DOHH2 (cell line): ENCODE results near the gene PDILT.

ENCODE experiments used
- CTCF ChIP-seq: fragments of 200-600 bp; sonication (generic); IDR thresholded peaks from one replicate; pipeline ENCODE4 v1.5.1; 2014; ENCODE audit warnings: antibody characterized with exemption, mild to moderate bottlenecking, low read depth, low read length; ENCODE audit not compliant: poor library complexity, severe bottlenecking
- EZH2phosphoT487 ChIP-seq: fragments of 200-600 bp; sonication (generic); IDR thresholded peaks from 2 replicates; pipeline ENCODE4 v1.6.1; 2017; ENCODE audit warnings: borderline replicate concordance, mild to moderate bottlenecking, antibody characterized with exemption, low read length, moderate library complexity, mixed read lengths

DNA sequence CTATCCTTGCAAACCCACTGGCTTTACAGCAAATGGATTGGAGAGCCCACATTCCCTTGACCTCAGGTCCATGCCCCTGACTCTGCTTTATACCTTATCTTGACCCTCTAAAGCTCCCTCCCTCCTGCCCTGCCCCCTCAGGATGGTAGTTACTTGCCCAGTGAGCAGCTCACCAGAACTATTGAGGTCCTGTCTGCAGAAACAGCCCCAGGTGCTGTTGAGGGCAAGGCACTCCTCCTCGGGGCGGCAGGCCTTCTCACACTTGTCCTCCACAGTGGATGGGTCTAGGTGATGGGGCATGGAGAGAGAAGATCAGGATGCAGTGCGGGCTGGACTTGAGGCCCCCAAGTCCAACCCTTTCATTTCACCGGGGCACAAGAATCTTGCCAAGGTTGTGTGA, 81.8 kb downstream of the PDILT start:
- TF ChIP-seq CTCF (no peak), EZH2phosphoT487 (no peak)
